GM12864 (cell line): ENCODE data around the gene THAP9.

ENCODE experiments used
- DNase-seq: peaks from one replicate; pipeline ENCODE4 v3.0.0-alpha.2; 2011; ENCODE audit warnings: low read depth
- H3K4me3 ChIP-seq: 2 replicates; pipeline ENCODE4 v1.5.1; 2011; ENCODE audit warnings: mild to moderate bottlenecking, low read depth, low read length, control low read depth
- CTCF ChIP-seq: IDR thresholded peaks from 2 replicates; pipeline ENCODE4 v1.5.1; 2011; ENCODE audit warnings: low read depth, mild to moderate bottlenecking, moderate library complexity, low read length, control low read depth, inconsistent platforms; ENCODE audit errors: missing control alignments

The THAP9 gene

GRCh38 chr4:82930848-82931755, 30.6 kb downstream of the THAP9 start:
- no peak for TF ChIP-seq CTCF
- no peak overlapping the region for H3K4me3 ChIP-seq
- DNase-seq = no peak

GRCh38 chr4:82934441-82934840, 33.9 kb downstream of the THAP9 start:
- no peak for TF ChIP-seq CTCF
- no peak overlapping the region for H3K4me3 ChIP-seq
- no peak for DNase-seq

GRCh38 chr4:82939414-82939813, 38.9 kb downstream of the THAP9 start:
- no peak for DNase-seq
- no peak for TF ChIP-seq CTCF
- no peak overlapping the region for H3K4me3 ChIP-seq

GRCh38 chr4:82947498-82947897, 47.0 kb downstream of the THAP9 start:
- DNase-seq = no peak
- H3K4me3 ChIP-seq = no peak overlapping the region
- TF ChIP-seq CTCF = no peak

GRCh38 chr4:82948647-82949204, 48.2 kb downstream of the THAP9 start:
- H3K4me3 ChIP-seq = no peak overlapping the region
- TF ChIP-seq CTCF = no peak
- no peak for DNase-seq

GRCh38 chr4:82951196-82951595, 50.7 kb downstream of the THAP9 start:
- no peak for TF ChIP-seq CTCF
- no peak overlapping the region for H3K4me3 ChIP-seq
- DNase-seq = no peak
